ENCODE data around the gene SNX25. TPM values are rescaled to one million over a fixed set of nuclear protein-coding genes. Genes with fewer than 3 reads are reported as not detected.

Gene SNX25
- polyA plus RNA-seq, 1 experiment: 12.6 TPM

- DNase-seq (ENCODE audit: low read depth, low spot score): peak; percentile 91
- no peaks in the 10 kb centered on the region for H3K9me3 ChIP-seq (ENCODE audit: control insufficient read depth, insufficient read depth, low read length)
- CTCF ChIA-PET: interaction anchor here (1.0 to 2.2 kb wide), 2 partner anchors 202 to 642 kb away, joined by 3 to 8 read pairs; no protein-coding TSS in a partner anchor
Measured at GRCh38 chr4:185395956-185396723, 186.7 kb downstream of the SNX25 start.

GRCh38 chr4:185396724-185397385 lies 187.5 kb downstream of the SNX25 start, which contains the start of gene ANKRD37:
Gene ANKRD37, plus strand, starts transcription at chr4:185396841. Its CDS starts 83 bp downstream, at chr4:185396924.
- Histone ChIP-seq H3K4me3 (ENCODE audit: low read depth, low read length) (peak within 1 kb of the TSS; percentile 73), H3K9me3 (ENCODE audit: control insufficient read depth, insufficient read depth, low read length) (no peaks in the 10 kb centered on the region), H3K27me3 (ENCODE audit: control insufficient read depth, insufficient read depth, low read length) (no peaks in the 10 kb centered on the region), H3K27ac (ENCODE audit: low read depth, low read length) (peak within 1 kb of the TSS; percentile 93)
- ChIA-PET POLR2A (interaction anchor here (1.0 to 3.0 kb wide), 2 partner anchors 29 to 143 kb away, joined by 3 to 15 read pairs; partner anchors contain the start of gene UFSP2), CTCF (interaction anchor here (1.5 to 2.2 kb wide), 2 partner anchors 201 to 213 kb away, joined by 3 to 8 read pairs; no protein-coding TSS in a partner anchor)
- no peak for TF ChIP-seq CTCF (IDR thresholded peaks at IDR 0.05; ENCODE audit: low read depth, low read length)
- DNase-seq (ENCODE audit: low read depth, low spot score): no peak

More at GRCh38 chr4:185395956-185396723, 186.7 kb downstream of the SNX25 start:
- Histone ChIP-seq H3K27ac (ENCODE audit: low read depth, low read length) (peak overlapping the region; percentile 93), H3K4me3 (ENCODE audit: low read depth, low read length) (peak overlapping the region; percentile 73), H3K27me3 (ENCODE audit: control insufficient read depth, insufficient read depth, low read length) (no peaks in the 10 kb centered on the region)
- POLR2A ChIA-PET: interaction anchor here (1.0 to 3.0 kb wide), 2 partner anchors 29 to 142 kb away, joined by 3 to 15 read pairs; partner anchors contain the start of gene UFSP2
- no peak for TF ChIP-seq CTCF (IDR thresholded peaks at IDR 0.05; ENCODE audit: low read depth, low read length)

- no peak for TF ChIP-seq CTCF (IDR thresholded peaks at IDR 0.05; ENCODE audit: low read depth, low read length)
- H3K9me3 ChIP-seq (ENCODE audit: control insufficient read depth, insufficient read depth, low read length): no peaks in the 10 kb centered on the region
- POLR2A ChIA-PET: no interaction called here
- no peak overlapping the region for H3K4me3 ChIP-seq (ENCODE audit: low read depth, low read length)
- H3K27me3 ChIP-seq (ENCODE audit: control insufficient read depth, insufficient read depth, low read length): no peaks in the 10 kb centered on the region
- CTCF ChIA-PET: interaction anchor here (1.0 to 1.5 kb wide), 2 partner anchors 215 to 243 kb away, joined by 3 read pairs; no protein-coding TSS in a partner anchor
- no peak overlapping the region for H3K27ac ChIP-seq (ENCODE audit: low read depth, low read length)
- no peak for DNase-seq (ENCODE audit: low read depth, low spot score)
Measured at GRCh38 chr4:185398618-185399017, 189.2 kb downstream of the SNX25 start.

- H3K4me3 ChIP-seq (ENCODE audit: low read depth, low read length): no peak overlapping the region
- no peaks in the 10 kb centered on the region for H3K9me3 ChIP-seq (ENCODE audit: control insufficient read depth, insufficient read depth, low read length)
- CTCF ChIA-PET: no interaction called here
- no peak for DNase-seq (ENCODE audit: low read depth, low spot score)
- no peak for TF ChIP-seq CTCF (IDR thresholded peaks at IDR 0.05; ENCODE audit: low read depth, low read length)
- POLR2A ChIA-PET: no interaction called here
- no peaks in the 10 kb centered on the region for H3K27me3 ChIP-seq (ENCODE audit: control insufficient read depth, insufficient read depth, low read length)
- H3K27ac ChIP-seq (ENCODE audit: low read depth, low read length): no peak overlapping the region
Measured at GRCh38 chr4:185399466-185399865, 190.1 kb downstream of the SNX25 start.
